Tibial nerve (tissue), 3 donors: ENCODE measurements around the gene ZSCAN2.
"Not testable (repeated sequence)": the region's sequence is repeated elsewhere in the genome, so short reads cannot be mapped to it uniquely, and the experiment has no call there.

Source experiments
- CTCF ChIP-seq, 5 experiments: fragments of 200-600 bp in 3 of 5; fragments of 450-650 bp in 2 of 5; sonication (generic) in 3 of 5; IDR thresholded peaks; one replicate each; pipeline ENCODE4 v1.5.1; 2016 to 2019; ENCODE audit warnings: antibody characterized with exemption in 5 of 5, mild to moderate bottlenecking in 3 of 5, moderate library complexity in 2 of 5
- POLR2A ChIP-seq, 2 donors: fragments of 450-650 bp; IDR thresholded peaks; one replicate each; pipeline ENCODE4 v1.6.1; 2017; ENCODE audit warnings: antibody characterized with exemption in 2 of 2, mild to moderate bottlenecking in 2 of 2, moderate library complexity in 2 of 2

DNA sequence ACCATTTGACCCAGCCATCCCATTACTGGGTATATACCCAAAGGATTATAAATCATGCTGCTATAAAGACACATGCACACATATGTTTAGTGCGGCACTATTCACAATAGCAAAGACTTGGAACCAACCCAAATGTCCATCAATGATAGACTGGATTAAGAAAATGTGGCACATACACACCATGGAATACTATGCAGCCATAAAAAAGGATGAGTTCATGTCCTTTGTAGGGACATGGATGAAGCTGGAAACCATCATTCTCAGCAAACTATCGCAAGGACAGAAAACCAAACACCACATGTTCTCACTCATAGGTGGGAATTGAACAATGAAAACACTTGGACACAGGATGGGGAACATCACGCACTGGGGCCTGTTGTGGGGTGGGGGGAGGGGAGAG lies 44.1 kb upstream of the ZSCAN2 start:
- TF ChIP-seq CTCF, POLR2A (IDR thresholded peaks at IDR 0.05): not testable (repeated sequence)
